ENCODE results near the gene NOS2.

- TF ChIP-seq USF1 (CRISPR knock-in tag; IDR thresholded peaks at IDR 0.05) = no peak
- no peak for TF ChIP-seq E2F1 (CRISPR knock-in tag; IDR thresholded peaks at IDR 0.05)
- TF ChIP-seq ATF3 (CRISPR knock-in tag; conservative IDR thresholded peaks at IDR 0.05) = no peak
- no peak for TF ChIP-seq CTCF (IDR thresholded peaks at IDR 0.05)
- no peak for TF ChIP-seq FOXP1 (CRISPR knock-in tag; IDR thresholded peaks at IDR 0.05; ENCODE audit: borderline replicate concordance)
These were observed 11.6 kb upstream of the NOS2 start for GRCh38 chr17:27811961-27812360.

Measured in WTC11 (cell line).